ENCODE data around the gene C17orf114.
A peak's percentile ranks its signal among the peaks of the same experiment; 100 is the strongest.

The C17orf114 gene

DNA sequence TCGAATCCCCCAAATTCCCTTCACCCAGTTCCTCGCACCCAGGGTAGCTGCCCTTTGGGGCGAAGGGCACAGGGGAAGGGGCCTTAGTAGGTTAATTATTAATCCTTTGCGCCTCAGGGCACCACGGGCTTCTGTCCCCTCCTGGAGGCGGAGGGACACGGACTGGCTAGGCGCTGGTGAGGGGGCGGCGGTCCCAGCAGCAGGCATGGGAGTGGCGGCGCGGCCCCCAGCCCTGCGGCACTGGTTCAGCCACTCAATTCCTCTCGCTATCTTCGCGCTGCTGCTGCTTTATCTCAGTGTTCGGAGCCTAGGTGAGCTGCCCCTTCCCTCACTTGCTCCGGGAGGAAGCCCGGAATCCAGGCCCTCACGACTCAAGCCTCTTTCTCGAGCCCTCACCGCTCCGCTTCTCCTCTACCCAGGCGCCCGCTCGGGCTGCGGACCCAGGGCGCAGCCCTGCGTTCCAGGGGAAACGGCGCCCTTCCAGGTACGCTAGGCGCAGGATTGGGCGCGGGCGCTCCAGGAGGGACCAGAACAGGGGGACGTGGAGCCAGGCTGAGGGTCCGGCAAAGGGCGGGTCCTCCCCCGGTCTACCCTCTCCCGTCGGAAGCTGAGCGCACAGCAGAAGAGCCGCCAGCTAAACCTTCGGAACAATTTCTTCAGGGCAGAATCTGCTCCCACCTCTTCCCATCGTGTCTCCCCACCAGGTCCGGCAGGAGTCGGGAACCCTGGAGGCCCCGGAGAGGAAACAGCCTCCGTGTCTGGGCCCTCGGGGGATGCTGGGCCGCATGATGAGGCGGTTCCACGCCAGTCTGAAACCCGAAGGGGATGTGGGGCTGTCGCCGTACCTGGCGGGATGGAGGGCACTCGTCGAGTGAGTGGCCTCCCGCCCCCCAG is 13.1 kb downstream of the C17orf114 start, which contains the start of gene GLTPD2:
TSS of gene GLTPD2 (plus strand) at position 158 of the 894 bp plus-strand sequence. CDS start at position 206, 48 bp downstream.
- peaks cover 3 to 4% of the 10 kb centered on the region in 2 donors for H3K27me3 ChIP-seq (ENCODE audit: control insufficient read depth in 2 of 2, insufficient read depth in 2 of 2, low read length in 2 of 2)

DNA sequence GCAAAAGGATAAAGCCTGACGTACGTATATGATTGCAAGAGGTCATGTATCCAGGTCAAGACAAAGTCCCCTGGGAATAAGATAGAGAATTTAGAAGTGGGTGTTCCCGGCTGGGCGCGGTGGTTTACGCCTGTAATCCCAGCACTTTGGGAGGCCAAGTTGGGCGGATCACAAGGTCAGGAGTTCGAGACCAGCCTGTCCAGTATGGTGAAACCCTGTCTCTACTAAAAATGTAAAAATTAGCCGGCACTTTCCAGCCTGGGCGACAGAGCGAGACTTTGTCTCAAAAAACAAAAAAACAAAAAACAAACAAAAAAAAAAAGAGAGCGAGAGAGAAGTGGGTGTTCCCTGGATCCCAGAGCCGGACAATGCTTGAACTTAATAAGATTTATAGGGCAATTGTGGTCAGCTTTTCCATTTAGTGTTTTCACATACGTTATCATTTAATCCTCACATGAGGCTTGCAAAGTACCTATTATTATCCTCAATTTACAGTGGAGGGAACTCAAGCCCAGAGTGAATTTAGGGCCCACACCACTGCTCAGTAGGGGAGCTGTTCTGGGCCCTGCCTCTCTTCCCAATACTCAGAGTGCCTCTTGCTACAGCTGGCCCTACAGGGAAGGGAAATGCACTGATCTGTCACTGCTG is 13.8 kb downstream of the C17orf114 start:
- peaks cover 16 to 27% of the 10 kb centered on the region in 2 donors for H3K4me1 ChIP-seq (ENCODE audit: control insufficient read depth in 2 of 2, insufficient read depth in 2 of 2, low read length in 2 of 2)
- peak overlapping the region in 1 of 2 donors; percentile 89 for H3K9ac ChIP-seq (ENCODE audit: low read depth in 1 of 2, low read length in 2 of 2)
- H3K27me3 ChIP-seq (ENCODE audit: control insufficient read depth in 2 of 2, insufficient read depth in 2 of 2, low read length in 2 of 2), result peaks cover 3 to 4% of the 10 kb centered on the region in 2 donors
- H3K27ac ChIP-seq (ENCODE audit: low read depth in 2 of 2, low read length in 2 of 2), result no peak overlapping the region
- H3K36me3 ChIP-seq (ENCODE audit: control insufficient read depth in 2 of 2, insufficient read depth in 2 of 2, low read length in 2 of 2), result no peaks in the 10 kb centered on the region
- H3K9me3 ChIP-seq (ENCODE audit: control insufficient read depth in 2 of 2, low read length in 2 of 2), result no peaks in the 10 kb centered on the region
- peak overlapping the region in 1 of 2 donors; percentile 87 for H3K4me3 ChIP-seq (ENCODE audit: low read length in 2 of 2)

More for the DNA sequence above, 13.1 kb downstream of the C17orf114 start, which contains the start of gene GLTPD2:
- Histone ChIP-seq H3K9me3 (ENCODE audit: control insufficient read depth in 2 of 2, low read length in 2 of 2) (no peaks in the 10 kb centered on the region), H3K4me3 (ENCODE audit: low read length in 2 of 2) (peak within 1 kb of the TSS; percentile 68 to 87), H3K4me1 (ENCODE audit: control insufficient read depth in 2 of 2, insufficient read depth in 2 of 2, low read length in 2 of 2) (peaks cover 16 to 27% of the 10 kb centered on the region in 2 donors), H3K36me3 (ENCODE audit: control insufficient read depth in 2 of 2, insufficient read depth in 2 of 2, low read length in 2 of 2) (no peaks in the 10 kb centered on the region), H3K27ac (ENCODE audit: low read depth in 2 of 2, low read length in 2 of 2) (peak within 1 kb of the TSS; percentile 95 to 96), H3K9ac (ENCODE audit: low read depth in 1 of 2, low read length in 2 of 2) (peak within 1 kb of the TSS; percentile 82 to 89)

DNA sequence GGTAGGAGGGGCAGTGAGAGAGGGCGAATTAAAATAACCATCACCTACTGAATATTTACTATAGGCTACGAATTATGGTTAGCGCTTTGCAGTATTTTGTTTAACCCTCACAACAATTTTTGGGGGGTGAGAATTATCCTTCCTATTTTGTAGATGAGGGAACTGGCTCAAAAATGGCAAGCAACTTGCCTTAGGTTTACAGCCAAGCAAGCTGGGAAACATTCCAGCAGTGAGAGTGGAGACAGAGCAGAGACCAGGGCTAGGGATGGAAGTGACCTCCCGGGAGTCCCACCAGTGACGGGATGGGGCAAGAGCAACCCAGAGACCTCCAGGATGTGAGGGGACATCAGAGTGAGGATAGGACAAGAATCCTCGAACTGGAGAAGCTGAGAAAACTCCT is 15.6 kb downstream of the C17orf114 start:
- peaks cover 3 to 4% of the 10 kb centered on the region in 2 donors for H3K27me3 ChIP-seq (ENCODE audit: control insufficient read depth in 2 of 2, insufficient read depth in 2 of 2, low read length in 2 of 2)
- peak overlapping the region in 1 of 2 donors; percentile 2 for H3K4me3 ChIP-seq (ENCODE audit: low read length in 2 of 2)
- no peaks in the 10 kb centered on the region for H3K9me3 ChIP-seq (ENCODE audit: control insufficient read depth in 2 of 2, low read length in 2 of 2)
- H3K27ac ChIP-seq (ENCODE audit: low read depth in 2 of 2, low read length in 2 of 2), result no peak overlapping the region
- peak overlapping the region in 1 of 2 donors; percentile 0 for H3K9ac ChIP-seq (ENCODE audit: low read depth in 1 of 2, low read length in 2 of 2)
- peaks cover 16 to 27% of the 10 kb centered on the region in 2 donors for H3K4me1 ChIP-seq (ENCODE audit: control insufficient read depth in 2 of 2, insufficient read depth in 2 of 2, low read length in 2 of 2)
- no peaks in the 10 kb centered on the region for H3K36me3 ChIP-seq (ENCODE audit: control insufficient read depth in 2 of 2, insufficient read depth in 2 of 2, low read length in 2 of 2)

DNA sequence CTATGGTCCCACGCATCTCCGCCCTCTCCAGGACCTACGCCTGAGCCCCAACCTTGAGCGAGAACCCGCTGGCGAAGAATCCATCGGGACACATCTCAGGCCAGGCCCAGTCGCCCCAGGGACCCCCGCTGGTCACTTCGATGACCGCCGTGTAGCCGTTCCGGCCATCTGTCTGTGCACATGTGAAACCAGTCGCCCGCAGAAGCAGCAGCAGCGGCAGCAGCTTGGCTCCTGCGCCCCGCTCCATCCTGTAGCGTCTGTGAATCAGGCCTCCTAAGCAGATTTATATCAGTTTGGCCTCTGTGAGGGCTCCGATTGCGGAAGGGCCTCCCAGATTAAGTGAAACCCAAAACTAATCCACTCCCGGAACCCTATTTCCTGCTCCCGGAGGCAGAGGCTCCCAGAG is 16.0 kb downstream of the C17orf114 start, which contains the start of gene VMO1:
TSS of gene VMO1 (minus strand) at position 259 of the 406 bp plus-strand sequence. CDS start at position 247, 12 bp downstream.
- H3K9me3 ChIP-seq (ENCODE audit: control insufficient read depth in 2 of 2, low read length in 2 of 2), result no peaks in the 10 kb centered on the region
- H3K4me3 ChIP-seq (ENCODE audit: low read length in 2 of 2), result peak within 1 kb of the TSS; percentile 2 to 8
- no peaks in the 10 kb centered on the region for H3K36me3 ChIP-seq (ENCODE audit: control insufficient read depth in 2 of 2, insufficient read depth in 2 of 2, low read length in 2 of 2)
- peak within 1 kb of the TSS; percentile 0 to 6 for H3K9ac ChIP-seq (ENCODE audit: low read depth in 1 of 2, low read length in 2 of 2)
- H3K27ac ChIP-seq (ENCODE audit: low read depth in 2 of 2, low read length in 2 of 2), result peak within 1 kb of the TSS in 1 of 2 donors; percentile 16
- peaks cover 3 to 4% of the 10 kb centered on the region in 2 donors for H3K27me3 ChIP-seq (ENCODE audit: control insufficient read depth in 2 of 2, insufficient read depth in 2 of 2, low read length in 2 of 2)
- H3K4me1 ChIP-seq (ENCODE audit: control insufficient read depth in 2 of 2, insufficient read depth in 2 of 2, low read length in 2 of 2), result peaks cover 16 to 27% of the 10 kb centered on the region in 2 donors

DNA sequence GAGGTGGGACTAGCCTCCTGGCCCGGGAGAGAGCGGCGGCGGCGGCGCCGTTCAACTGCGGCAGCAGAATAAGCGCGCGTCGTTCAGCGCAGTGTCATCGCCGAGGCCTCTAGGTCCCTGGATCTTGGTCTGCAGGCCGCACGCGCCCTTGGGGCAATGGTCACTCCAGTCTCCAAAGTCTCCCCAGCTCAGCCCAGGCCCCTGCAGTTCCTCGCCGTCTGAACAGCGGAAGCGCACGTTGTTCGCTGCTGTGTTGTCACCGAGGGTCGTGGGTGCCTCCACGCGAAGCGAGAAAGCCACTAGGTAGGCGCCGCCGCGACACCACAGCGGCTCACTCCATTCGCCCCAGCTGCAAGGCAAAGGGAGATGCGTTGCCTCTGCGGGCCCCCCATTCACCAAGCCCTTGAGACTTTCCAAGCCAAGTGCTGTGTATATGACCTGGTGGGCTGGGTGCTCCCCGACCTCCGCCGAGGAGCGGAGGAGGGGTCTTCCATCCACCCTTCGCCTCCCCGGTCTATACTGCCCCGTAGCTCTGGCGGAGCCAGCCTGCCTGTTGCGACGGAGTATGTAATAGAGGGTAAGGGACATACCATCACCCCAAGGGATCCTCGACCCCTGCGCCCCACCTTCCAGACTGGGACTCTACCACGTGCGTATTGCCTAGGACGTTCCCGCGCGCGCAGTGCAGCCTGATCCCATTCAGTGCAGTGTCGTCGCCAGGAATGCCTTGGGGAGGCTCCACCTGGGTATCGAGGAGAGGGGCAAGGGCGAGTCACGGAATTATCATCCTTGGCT is 16.6 kb downstream of the C17orf114 start:
- H3K9ac ChIP-seq (ENCODE audit: low read depth in 1 of 2, low read length in 2 of 2), result peak overlapping the region in 1 of 2 donors; percentile 6
- peak overlapping the region in 1 of 2 donors; percentile 16 for H3K27ac ChIP-seq (ENCODE audit: low read depth in 2 of 2, low read length in 2 of 2)
- no peaks in the 10 kb centered on the region for H3K36me3 ChIP-seq (ENCODE audit: control insufficient read depth in 2 of 2, insufficient read depth in 2 of 2, low read length in 2 of 2)
- peak overlapping the region; percentile 2 to 8 for H3K4me3 ChIP-seq (ENCODE audit: low read length in 2 of 2)
- H3K9me3 ChIP-seq (ENCODE audit: control insufficient read depth in 2 of 2, low read length in 2 of 2), result no peaks in the 10 kb centered on the region
- H3K27me3 ChIP-seq (ENCODE audit: control insufficient read depth in 2 of 2, insufficient read depth in 2 of 2, low read length in 2 of 2), result peaks cover 3 to 4% of the 10 kb centered on the region in 2 donors
- peaks cover 12 to 24% of the 10 kb centered on the region in 2 donors for H3K4me1 ChIP-seq (ENCODE audit: control insufficient read depth in 2 of 2, insufficient read depth in 2 of 2, low read length in 2 of 2)

DNA sequence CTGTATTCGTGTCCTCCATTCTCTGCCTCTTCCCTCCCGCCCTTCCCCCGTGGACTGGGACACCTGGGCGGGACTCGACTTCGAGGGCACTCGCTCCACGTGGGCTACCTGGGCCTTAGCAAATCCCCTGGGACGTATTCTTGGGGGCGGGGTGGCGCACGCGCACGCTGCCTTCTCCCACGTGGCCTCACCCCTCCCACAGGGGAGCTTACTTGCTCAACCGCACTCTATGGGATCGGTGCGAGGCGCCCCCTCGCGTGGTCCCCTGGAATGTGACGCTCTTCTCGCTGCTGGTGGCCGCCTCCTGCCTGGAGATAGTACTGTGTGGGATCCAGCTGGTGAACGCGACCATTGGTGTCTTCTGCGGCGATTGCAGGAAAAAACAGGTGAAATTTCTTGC is 19.5 kb downstream of the C17orf114 start:
- H3K27ac ChIP-seq (ENCODE audit: low read depth in 2 of 2, low read length in 2 of 2), result no peak overlapping the region
- peaks cover 3 to 4% of the 10 kb centered on the region in 2 donors for H3K27me3 ChIP-seq (ENCODE audit: control insufficient read depth in 2 of 2, insufficient read depth in 2 of 2, low read length in 2 of 2)
- no peaks in the 10 kb centered on the region for H3K36me3 ChIP-seq (ENCODE audit: control insufficient read depth in 2 of 2, insufficient read depth in 2 of 2, low read length in 2 of 2)
- no peaks in the 10 kb centered on the region for H3K9me3 ChIP-seq (ENCODE audit: control insufficient read depth in 2 of 2, low read length in 2 of 2)
- H3K4me1 ChIP-seq (ENCODE audit: control insufficient read depth in 2 of 2, insufficient read depth in 2 of 2, low read length in 2 of 2), result peaks cover 0 to 9% of the 10 kb centered on the region in 2 donors
- no peak overlapping the region for H3K4me3 ChIP-seq (ENCODE audit: low read length in 2 of 2)
- no peak overlapping the region for H3K9ac ChIP-seq (ENCODE audit: low read depth in 1 of 2, low read length in 2 of 2)

DNA sequence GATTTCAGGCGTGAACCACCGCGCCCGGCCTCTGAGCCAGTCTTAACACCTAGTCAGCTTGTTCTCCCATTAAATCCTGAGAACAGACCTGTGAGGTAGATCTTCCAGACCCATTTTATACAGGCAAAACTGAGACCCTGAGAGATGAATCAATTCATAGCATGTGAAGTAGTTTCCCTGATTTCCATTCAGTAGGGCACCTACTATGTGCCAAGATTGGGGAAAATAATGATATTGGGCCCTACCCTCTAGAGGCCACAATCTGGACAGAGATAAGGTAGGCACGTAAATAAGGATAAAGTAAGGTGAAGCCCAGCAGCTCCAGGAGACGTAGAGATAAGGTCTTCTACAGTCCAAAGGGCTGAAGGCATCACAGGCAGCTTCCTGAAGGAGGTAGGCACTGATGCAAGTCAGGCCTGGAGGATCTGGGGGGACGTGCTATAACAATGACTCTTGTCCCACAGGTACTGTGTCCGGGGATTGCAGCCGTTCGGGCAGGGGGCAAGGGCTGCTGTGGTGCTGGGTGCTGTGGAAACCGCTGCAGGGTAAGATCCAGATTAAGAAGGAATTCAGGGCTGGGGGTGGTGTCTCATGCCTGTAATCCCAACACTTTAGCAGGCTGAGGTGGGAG is 21.7 kb downstream of the C17orf114 start:
- Histone ChIP-seq H3K9me3 (ENCODE audit: control insufficient read depth in 2 of 2, low read length in 2 of 2) (no peaks in the 10 kb centered on the region), H3K36me3 (ENCODE audit: control insufficient read depth in 2 of 2, insufficient read depth in 2 of 2, low read length in 2 of 2) (no peaks in the 10 kb centered on the region), H3K9ac (ENCODE audit: low read depth in 1 of 2, low read length in 2 of 2) (no peak overlapping the region), H3K4me3 (ENCODE audit: low read length in 2 of 2) (no peak overlapping the region), H3K27me3 (ENCODE audit: control insufficient read depth in 2 of 2, insufficient read depth in 2 of 2, low read length in 2 of 2) (peaks cover 0 to 3% of the 10 kb centered on the region in 2 donors), H3K4me1 (ENCODE audit: control insufficient read depth in 2 of 2, insufficient read depth in 2 of 2, low read length in 2 of 2) (no peaks in the 10 kb centered on the region), H3K27ac (ENCODE audit: low read depth in 2 of 2, low read length in 2 of 2) (no peak overlapping the region)

DNA sequence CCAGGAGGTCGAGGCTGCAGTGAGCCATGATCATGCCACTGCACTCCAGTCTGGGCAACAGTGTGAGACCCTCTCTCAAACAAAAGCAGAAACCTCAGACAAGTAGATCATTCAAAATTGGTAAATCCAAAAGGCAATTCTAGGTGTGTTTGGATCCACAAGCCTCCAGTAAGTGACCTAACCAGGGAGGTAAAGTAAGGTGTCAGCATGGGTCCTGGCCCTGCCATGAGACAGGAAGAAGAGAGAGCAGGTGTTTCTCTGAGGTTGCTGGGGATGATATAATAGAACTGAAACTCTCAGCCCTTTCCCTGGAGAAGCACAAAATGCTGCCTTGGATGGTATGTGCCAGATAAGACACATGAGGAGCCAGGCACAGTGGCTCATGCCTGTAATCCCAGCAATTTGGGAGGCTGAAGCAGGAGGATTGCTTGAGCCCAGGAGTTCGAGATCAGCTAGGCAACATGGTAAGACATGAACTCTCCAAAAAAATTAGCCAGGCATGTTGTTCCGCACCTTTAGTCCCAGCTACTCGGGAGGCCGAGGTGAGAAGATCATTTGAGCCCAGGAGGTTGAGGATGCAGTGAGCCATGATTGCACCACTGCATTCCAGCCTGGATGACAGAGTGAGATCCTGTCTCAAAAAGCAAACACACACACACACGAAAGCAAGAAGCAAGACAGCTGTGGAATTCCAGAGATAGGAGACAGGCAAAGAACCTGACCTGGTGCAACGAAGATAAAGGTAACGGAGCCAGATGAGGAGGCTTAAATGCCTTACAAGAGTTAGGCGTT is 24.0 kb downstream of the C17orf114 start:
- Histone ChIP-seq H3K27me3 (ENCODE audit: control insufficient read depth in 2 of 2, insufficient read depth in 2 of 2, low read length in 2 of 2) (no peaks in the 10 kb centered on the region), H3K9ac (ENCODE audit: low read depth in 1 of 2, low read length in 2 of 2) (no peak overlapping the region), H3K4me1 (ENCODE audit: control insufficient read depth in 2 of 2, insufficient read depth in 2 of 2, low read length in 2 of 2) (no peaks in the 10 kb centered on the region)

DNA sequence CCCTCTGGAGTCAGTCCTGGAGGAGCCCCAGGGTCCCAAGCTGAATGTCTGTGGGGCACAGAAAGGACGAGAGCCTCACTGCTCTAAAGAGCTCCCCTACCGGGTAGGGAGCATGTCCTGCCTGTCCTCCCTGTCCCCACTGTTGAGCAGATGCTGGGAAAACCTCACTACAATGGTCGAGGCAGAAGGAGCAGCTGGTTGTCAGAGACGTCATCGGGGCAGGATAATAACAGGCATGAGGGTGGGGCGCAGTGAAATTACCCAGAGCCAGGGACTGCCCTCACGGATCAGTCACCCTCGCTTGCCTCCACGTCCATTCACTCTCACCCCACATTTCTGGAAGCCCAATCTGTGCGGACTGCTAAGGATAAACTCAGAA is 29.9 kb downstream of the C17orf114 start:
- H3K4me3 ChIP-seq (ENCODE audit: low read length in 2 of 2), result peak overlapping the region; percentile 58 to 64
- H3K36me3 ChIP-seq (ENCODE audit: control insufficient read depth in 2 of 2, insufficient read depth in 2 of 2, low read length in 2 of 2), result no peaks in the 10 kb centered on the region
- H3K27ac ChIP-seq (ENCODE audit: low read depth in 2 of 2, low read length in 2 of 2), result peak overlapping the region; percentile 86 to 90
- no peaks in the 10 kb centered on the region for H3K27me3 ChIP-seq (ENCODE audit: control insufficient read depth in 2 of 2, insufficient read depth in 2 of 2, low read length in 2 of 2)
- H3K4me1 ChIP-seq (ENCODE audit: control insufficient read depth in 2 of 2, insufficient read depth in 2 of 2, low read length in 2 of 2), result peaks cover 12 to 15% of the 10 kb centered on the region in 2 donors
- H3K9ac ChIP-seq (ENCODE audit: low read depth in 1 of 2, low read length in 2 of 2), result peak overlapping the region; percentile 52 to 68
- no peaks in the 10 kb centered on the region for H3K9me3 ChIP-seq (ENCODE audit: control insufficient read depth in 2 of 2, low read length in 2 of 2)

More for the DNA sequence above, 24.0 kb downstream of the C17orf114 start:
- Histone ChIP-seq H3K36me3 (ENCODE audit: control insufficient read depth in 2 of 2, insufficient read depth in 2 of 2, low read length in 2 of 2) (no peaks in the 10 kb centered on the region), H3K27ac (ENCODE audit: low read depth in 2 of 2, low read length in 2 of 2) (no peak overlapping the region), H3K9me3 (ENCODE audit: control insufficient read depth in 2 of 2, low read length in 2 of 2) (no peaks in the 10 kb centered on the region), H3K4me3 (ENCODE audit: low read length in 2 of 2) (no peak overlapping the region)

Data from mucosa of rectum (tissue), 2 donors.